SK-N-SH (cell line): Measurements from ENCODE around the gene TCEA2.

Experiments used
- CHD2 ChIP-seq: fragments of 150-350 bp; IDR thresholded peaks from 2 replicates; pipeline ENCODE4 v1.6.1; 2018; ENCODE audit warnings: low read length; ENCODE audit not compliant: partially characterized antibody
- EP300 ChIP-seq, 2 experiments: IDR thresholded peaks; 2 replicates each; pipeline versions ENCODE4 v1.4.0 to v1.6.1; 2012; ENCODE audit warnings: borderline replicate concordance in 1 of 2, low read depth in 1 of 2, low read length in 1 of 2
- EZH2phosphoT487 ChIP-seq: fragments of 200-600 bp; sonication (generic); IDR thresholded peaks from 2 replicates; pipeline ENCODE4 v1.6.1; 2017; ENCODE audit warnings: low read depth, mixed run types, mild to moderate bottlenecking, antibody characterized with exemption, moderate library complexity, borderline replicate concordance
- MXI1 ChIP-seq: IDR thresholded peaks from 2 replicates; pipeline ENCODE4 v1.6.1; 2012; ENCODE audit warnings: mild to moderate bottlenecking, low read depth, low read length, improper control_type of control experiment
- NRF1 ChIP-seq: IDR thresholded peaks from 2 replicates; pipeline ENCODE4 v1.6.1; 2012; ENCODE audit warnings: low read depth, mild to moderate bottlenecking, low read length
- TF ChIP-seq, protein P1 (sequence below): IDR thresholded peaks from 2 replicates; pipeline ENCODE4 v1.6.1; 2012; ENCODE audit warnings: mild to moderate bottlenecking, low read depth, low read length, moderate library complexity
- TF ChIP-seq, protein P2 (sequence below): IDR thresholded peaks from 2 replicates; pipeline ENCODE4 v1.4.0; 2012; ENCODE audit warnings: low read depth, borderline replicate concordance
- TF ChIP-seq, protein P3 (sequence below): fragments of 200-600 bp; sonication (generic); IDR thresholded peaks from 2 replicates; pipeline ENCODE4 v1.6.1; 2017; ENCODE audit warnings: antibody characterized with exemption, mild to moderate bottlenecking, moderate library complexity

DNA sequence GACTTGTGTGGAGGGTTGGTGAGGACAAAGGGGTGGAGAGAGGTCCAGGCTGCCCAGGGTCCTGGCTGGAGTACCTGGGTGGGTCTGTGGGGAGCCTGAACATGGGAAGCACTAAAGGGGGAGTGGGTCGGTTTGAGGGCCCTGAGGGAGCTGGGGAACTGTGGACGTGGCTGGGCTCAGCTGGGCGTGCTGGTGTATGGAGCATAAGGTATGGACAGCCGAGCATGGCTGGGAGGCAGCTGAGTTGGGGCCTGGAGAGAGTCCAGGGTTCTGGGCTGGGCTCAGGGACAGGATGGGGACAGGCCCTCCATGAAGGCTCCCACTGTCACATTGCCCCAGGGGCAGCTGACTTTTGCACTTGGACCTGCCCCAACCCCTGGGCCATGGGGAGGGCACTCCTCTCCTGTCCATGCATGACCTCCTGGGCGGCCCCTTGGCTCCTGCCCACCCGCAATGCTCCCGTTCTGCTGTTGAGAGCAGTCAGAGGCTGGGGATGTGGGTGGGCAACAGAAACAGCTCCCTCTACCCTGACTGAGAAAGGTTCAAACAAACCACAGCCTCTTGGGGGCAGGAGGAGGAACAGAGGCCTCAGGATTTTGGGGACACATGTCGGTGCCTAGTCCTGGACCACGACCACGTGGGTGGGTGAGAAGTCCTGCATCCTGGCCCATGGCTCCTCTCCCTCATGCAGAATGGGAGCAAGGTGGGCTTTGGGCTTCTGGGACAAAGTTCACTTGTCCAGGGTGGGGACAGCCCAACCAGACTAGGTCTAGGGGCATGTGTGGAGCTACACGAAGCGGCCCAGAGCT is 22.6 kb upstream of the TCEA2 start:
- TF ChIP-seq MXI1 = no peak
- no peak for TF ChIP-seq NRF1
- TF ChIP-seq EZH2phosphoT487 = no peak
- TF ChIP-seq, protein P1, sequence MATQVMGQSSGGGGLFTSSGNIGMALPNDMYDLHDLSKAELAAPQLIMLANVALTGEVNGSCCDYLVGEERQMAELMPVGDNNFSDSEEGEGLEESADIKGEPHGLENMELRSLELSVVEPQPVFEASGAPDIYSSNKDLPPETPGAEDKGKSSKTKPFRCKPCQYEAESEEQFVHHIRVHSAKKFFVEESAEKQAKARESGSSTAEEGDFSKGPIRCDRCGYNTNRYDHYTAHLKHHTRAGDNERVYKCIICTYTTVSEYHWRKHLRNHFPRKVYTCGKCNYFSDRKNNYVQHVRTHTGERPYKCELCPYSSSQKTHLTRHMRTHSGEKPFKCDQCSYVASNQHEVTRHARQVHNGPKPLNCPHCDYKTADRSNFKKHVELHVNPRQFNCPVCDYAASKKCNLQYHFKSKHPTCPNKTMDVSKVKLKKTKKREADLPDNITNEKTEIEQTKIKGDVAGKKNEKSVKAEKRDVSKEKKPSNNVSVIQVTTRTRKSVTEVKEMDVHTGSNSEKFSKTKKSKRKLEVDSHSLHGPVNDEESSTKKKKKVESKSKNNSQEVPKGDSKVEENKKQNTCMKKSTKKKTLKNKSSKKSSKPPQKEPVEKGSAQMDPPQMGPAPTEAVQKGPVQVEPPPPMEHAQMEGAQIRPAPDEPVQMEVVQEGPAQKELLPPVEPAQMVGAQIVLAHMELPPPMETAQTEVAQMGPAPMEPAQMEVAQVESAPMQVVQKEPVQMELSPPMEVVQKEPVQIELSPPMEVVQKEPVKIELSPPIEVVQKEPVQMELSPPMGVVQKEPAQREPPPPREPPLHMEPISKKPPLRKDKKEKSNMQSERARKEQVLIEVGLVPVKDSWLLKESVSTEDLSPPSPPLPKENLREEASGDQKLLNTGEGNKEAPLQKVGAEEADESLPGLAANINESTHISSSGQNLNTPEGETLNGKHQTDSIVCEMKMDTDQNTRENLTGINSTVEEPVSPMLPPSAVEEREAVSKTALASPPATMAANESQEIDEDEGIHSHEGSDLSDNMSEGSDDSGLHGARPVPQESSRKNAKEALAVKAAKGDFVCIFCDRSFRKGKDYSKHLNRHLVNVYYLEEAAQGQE = no peak
- no peak for TF ChIP-seq EP300 (IDR thresholded peaks at IDR 0.05; ENCODE audit: borderline replicate concordance in 1 of 2, low read depth in 1 of 2, low read length in 1 of 2)
- TF ChIP-seq, protein P2, sequence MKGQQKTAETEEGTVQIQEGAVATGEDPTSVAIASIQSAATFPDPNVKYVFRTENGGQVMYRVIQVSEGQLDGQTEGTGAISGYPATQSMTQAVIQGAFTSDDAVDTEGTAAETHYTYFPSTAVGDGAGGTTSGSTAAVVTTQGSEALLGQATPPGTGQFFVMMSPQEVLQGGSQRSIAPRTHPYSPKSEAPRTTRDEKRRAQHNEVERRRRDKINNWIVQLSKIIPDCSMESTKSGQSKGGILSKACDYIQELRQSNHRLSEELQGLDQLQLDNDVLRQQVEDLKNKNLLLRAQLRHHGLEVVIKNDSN = no peak
- TF ChIP-seq, protein P3, sequence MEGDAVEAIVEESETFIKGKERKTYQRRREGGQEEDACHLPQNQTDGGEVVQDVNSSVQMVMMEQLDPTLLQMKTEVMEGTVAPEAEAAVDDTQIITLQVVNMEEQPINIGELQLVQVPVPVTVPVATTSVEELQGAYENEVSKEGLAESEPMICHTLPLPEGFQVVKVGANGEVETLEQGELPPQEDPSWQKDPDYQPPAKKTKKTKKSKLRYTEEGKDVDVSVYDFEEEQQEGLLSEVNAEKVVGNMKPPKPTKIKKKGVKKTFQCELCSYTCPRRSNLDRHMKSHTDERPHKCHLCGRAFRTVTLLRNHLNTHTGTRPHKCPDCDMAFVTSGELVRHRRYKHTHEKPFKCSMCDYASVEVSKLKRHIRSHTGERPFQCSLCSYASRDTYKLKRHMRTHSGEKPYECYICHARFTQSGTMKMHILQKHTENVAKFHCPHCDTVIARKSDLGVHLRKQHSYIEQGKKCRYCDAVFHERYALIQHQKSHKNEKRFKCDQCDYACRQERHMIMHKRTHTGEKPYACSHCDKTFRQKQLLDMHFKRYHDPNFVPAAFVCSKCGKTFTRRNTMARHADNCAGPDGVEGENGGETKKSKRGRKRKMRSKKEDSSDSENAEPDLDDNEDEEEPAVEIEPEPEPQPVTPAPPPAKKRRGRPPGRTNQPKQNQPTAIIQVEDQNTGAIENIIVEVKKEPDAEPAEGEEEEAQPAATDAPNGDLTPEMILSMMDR = no peak
- no peak for TF ChIP-seq CHD2
